ENCODE data around the gene TMED1. TPM values are rescaled to one million over a fixed set of nuclear protein-coding genes. Genes with fewer than 3 reads are reported as not detected.

TMED1 gene
- total RNA-seq, 1 experiment from 2014 or later: 26.3 TPM

GRCh38 chr19:10852941-10853340 lies 16.9 kb upstream of the TMED1 start:
- Histone ChIP-seq H4K20me1 (ENCODE audit: insufficient read depth) (no peaks in the 10 kb centered on the region), H2AFZ (ENCODE audit: low read depth, low read length, poor library complexity, severe bottlenecking) (no peak overlapping the region), H3K79me2 (ENCODE audit: insufficient read depth, low read length) (no peaks in the 10 kb centered on the region), H3K9ac (ENCODE audit: low read length) (no peak overlapping the region), H3K4me1 (ENCODE audit: control insufficient read depth in 1 of 2, insufficient read depth in 2 of 2, low read length in 2 of 2) (peaks cover 2 to 17% of the 10 kb centered on the region in 2 experiments; a peak in 2 of 4 replicates), H3K9me3 (ENCODE audit: control insufficient read depth in 1 of 2, insufficient read depth in 1 of 2, low read depth in 1 of 2, low read length in 2 of 2) (no peaks in the 10 kb centered on the region), H3K4me3 (replicated peaks in 1 of 2; ENCODE audit: low read depth in 1 of 2, low read length in 2 of 2) (no peak overlapping the region), H3K4me2 (ENCODE audit: low read length) (no peak overlapping the region), H3K9me2 (ENCODE audit: insufficient read depth) (no peaks in the 10 kb centered on the region), H3K36me3 (ENCODE audit: control insufficient read depth in 1 of 2, insufficient read depth in 2 of 2, low read length in 2 of 2) (no peaks in the 10 kb centered on the region), H3K27me3 (ENCODE audit: insufficient read depth, low read length) (no peaks in the 10 kb centered on the region), H3K27ac (ENCODE audit: low read depth, low read length) (no peak overlapping the region)
- DNase-seq (ENCODE audit: low read depth, low spot score) (no peak), ATAC-seq (no peak)
- no peak for TF ChIP-seq POLR2A (IDR thresholded peaks at IDR 0.05; ENCODE audit: borderline replicate concordance, extremely low read depth, insufficient read depth, insufficient read length)
- TF ChIP-seq FOSL1 (IDR thresholded peaks at IDR 0.05; ENCODE audit: low read depth): no peak
- intact Hi-C loops (cut with micrococcal nuclease): no loop called here
- RAD21 ChIA-PET (ENCODE audit: low non-redundant PET in 1 of 2, low total read pairs in 2 of 2, uncharacterized antibody in 2 of 2, unreplicated experiment in 2 of 2): interaction anchor here in 1 of 2 experiments (0.6 kb wide), 1 partner anchor 20 kb away, joined by 4 read pairs; no protein-coding TSS in a partner anchor
- POLR2A ChIA-PET: interaction anchor here (1.3 kb wide), 1 partner anchor 17 kb away, joined by 3 read pairs; the partner anchor contains the start of gene TMED1
- no TSS peak for BruUV-seq (replicated peaks)
- CTCF ChIA-PET: interaction anchor here (3.4 to 5.7 kb wide), 2 partner anchors 12 to 17 kb away, joined by 14 to 47 read pairs; partner anchors contain the start of gene TMED1

GRCh38 chr19:10852098-10852800 lies 16.2 kb upstream of the TMED1 start:
- ChIA-PET RAD21 (ENCODE audit: low non-redundant PET in 1 of 2, low total read pairs in 2 of 2, uncharacterized antibody in 2 of 2, unreplicated experiment in 2 of 2) (no interaction called here), CTCF (interaction anchor here (5.7 kb wide), 1 partner anchor 12 kb away, joined by 47 read pairs; no protein-coding TSS in a partner anchor), POLR2A (interaction anchor here (1.2 to 1.3 kb wide), 2 partner anchors 16 kb away, joined by 3 to 4 read pairs; partner anchors contain the start of gene TMED1)
- DNase-seq (ENCODE audit: low read depth, low spot score) (no peak), ATAC-seq (no peak)
- Histone ChIP-seq H3K4me1 (ENCODE audit: control insufficient read depth in 1 of 2, insufficient read depth in 2 of 2, low read length in 2 of 2) (peaks cover 2 to 16% of the 10 kb centered on the region in 2 experiments; a peak in 2 of 4 replicates), H3K4me2 (ENCODE audit: low read length) (peak overlapping the region; percentile 48), H3K9ac (ENCODE audit: low read length) (no peak overlapping the region; the same call in 1 of the 2 replicates), H4K20me1 (ENCODE audit: insufficient read depth) (no peaks in the 10 kb centered on the region), H3K4me3 (replicated peaks in 1 of 2; ENCODE audit: low read depth in 1 of 2, low read length in 2 of 2) (no peak overlapping the region), H3K27me3 (ENCODE audit: insufficient read depth, low read length) (no peaks in the 10 kb centered on the region), H3K9me3 (ENCODE audit: control insufficient read depth in 1 of 2, insufficient read depth in 1 of 2, low read depth in 1 of 2, low read length in 2 of 2) (no peaks in the 10 kb centered on the region), H2AFZ (ENCODE audit: low read depth, low read length, poor library complexity, severe bottlenecking) (no peak overlapping the region), H3K9me2 (ENCODE audit: insufficient read depth) (no peaks in the 10 kb centered on the region), H3K27ac (ENCODE audit: low read depth, low read length) (no peak overlapping the region), H3K36me3 (ENCODE audit: control insufficient read depth in 1 of 2, insufficient read depth in 2 of 2, low read length in 2 of 2) (no peaks in the 10 kb centered on the region), H3K79me2 (ENCODE audit: insufficient read depth, low read length) (no peaks in the 10 kb centered on the region)
- TF ChIP-seq EZH2 (IDR thresholded peaks at IDR 0.05) (no peak), TCF7L2 (IDR thresholded peaks at IDR 0.05; ENCODE audit: borderline replicate concordance, extremely low read depth, insufficient read depth, insufficient read length) (no peak), ZNF274 (IDR thresholded peaks at IDR 0.05; ENCODE audit: low read depth, low read length) (no peak)
- TF ChIP-seq, protein P1, sequence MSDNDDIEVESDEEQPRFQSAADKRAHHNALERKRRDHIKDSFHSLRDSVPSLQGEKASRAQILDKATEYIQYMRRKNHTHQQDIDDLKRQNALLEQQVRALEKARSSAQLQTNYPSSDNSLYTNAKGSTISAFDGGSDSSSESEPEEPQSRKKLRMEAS (IDR thresholded peaks at IDR 0.05): no peak
- TF ChIP-seq, protein P2, sequence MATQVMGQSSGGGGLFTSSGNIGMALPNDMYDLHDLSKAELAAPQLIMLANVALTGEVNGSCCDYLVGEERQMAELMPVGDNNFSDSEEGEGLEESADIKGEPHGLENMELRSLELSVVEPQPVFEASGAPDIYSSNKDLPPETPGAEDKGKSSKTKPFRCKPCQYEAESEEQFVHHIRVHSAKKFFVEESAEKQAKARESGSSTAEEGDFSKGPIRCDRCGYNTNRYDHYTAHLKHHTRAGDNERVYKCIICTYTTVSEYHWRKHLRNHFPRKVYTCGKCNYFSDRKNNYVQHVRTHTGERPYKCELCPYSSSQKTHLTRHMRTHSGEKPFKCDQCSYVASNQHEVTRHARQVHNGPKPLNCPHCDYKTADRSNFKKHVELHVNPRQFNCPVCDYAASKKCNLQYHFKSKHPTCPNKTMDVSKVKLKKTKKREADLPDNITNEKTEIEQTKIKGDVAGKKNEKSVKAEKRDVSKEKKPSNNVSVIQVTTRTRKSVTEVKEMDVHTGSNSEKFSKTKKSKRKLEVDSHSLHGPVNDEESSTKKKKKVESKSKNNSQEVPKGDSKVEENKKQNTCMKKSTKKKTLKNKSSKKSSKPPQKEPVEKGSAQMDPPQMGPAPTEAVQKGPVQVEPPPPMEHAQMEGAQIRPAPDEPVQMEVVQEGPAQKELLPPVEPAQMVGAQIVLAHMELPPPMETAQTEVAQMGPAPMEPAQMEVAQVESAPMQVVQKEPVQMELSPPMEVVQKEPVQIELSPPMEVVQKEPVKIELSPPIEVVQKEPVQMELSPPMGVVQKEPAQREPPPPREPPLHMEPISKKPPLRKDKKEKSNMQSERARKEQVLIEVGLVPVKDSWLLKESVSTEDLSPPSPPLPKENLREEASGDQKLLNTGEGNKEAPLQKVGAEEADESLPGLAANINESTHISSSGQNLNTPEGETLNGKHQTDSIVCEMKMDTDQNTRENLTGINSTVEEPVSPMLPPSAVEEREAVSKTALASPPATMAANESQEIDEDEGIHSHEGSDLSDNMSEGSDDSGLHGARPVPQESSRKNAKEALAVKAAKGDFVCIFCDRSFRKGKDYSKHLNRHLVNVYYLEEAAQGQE (IDR thresholded peaks at IDR 0.05; ENCODE audit: low read depth): no peak
- intact Hi-C loops (cut with micrococcal nuclease): no loop called here
- no TSS peak for BruUV-seq (replicated peaks)
